GDM1 (cell line): ENCODE measurements around the gene NEU3.
"Not testable (repeated sequence)": the region's sequence is repeated elsewhere in the genome, so short reads cannot be mapped to it uniquely, and the experiment has no call there.

Source experiments
- DNase-seq: peaks from one replicate; lab custom pipeline; 2025; lab: John Stamatoyannopoulos, UW

NEU3 gene

DNA sequence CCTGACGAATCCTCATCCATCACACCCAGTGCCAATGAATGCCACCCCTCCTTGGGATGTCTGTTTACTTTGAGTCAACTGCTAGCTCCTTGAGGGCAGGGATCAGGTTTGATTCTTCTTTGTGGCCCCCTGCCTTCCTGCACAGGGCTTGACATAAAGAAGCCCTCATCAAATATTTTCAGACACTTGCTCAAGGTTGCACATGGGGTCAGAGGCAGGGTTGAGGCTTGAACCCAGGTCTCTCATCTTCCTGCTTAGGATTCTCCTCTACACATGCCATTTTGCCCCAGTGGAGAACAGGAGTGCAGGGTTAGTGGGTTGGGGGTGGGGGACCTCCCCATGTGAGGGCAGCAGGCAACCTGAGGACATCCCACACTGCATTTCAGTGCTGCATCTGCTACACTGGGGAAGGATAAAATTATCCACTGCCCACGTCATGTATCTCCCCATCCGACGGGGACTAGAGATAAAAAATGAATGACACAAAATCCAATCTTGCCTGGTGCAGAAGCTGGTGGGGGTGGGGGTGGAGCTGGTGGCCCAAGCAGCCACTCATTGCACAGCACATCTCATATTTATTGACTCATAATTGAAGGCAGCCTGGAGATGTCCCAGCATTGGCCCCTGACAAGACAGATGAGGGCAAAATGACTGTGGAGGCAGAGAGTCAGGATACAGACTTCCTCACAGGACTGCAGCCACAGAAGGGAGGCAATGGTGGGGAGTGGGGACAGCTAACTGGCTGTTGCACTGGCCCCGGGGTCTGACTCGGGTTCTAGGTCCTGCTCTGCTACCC lies 41.3 kb downstream of the NEU3 start:
- no peak for DNase-seq

DNA sequence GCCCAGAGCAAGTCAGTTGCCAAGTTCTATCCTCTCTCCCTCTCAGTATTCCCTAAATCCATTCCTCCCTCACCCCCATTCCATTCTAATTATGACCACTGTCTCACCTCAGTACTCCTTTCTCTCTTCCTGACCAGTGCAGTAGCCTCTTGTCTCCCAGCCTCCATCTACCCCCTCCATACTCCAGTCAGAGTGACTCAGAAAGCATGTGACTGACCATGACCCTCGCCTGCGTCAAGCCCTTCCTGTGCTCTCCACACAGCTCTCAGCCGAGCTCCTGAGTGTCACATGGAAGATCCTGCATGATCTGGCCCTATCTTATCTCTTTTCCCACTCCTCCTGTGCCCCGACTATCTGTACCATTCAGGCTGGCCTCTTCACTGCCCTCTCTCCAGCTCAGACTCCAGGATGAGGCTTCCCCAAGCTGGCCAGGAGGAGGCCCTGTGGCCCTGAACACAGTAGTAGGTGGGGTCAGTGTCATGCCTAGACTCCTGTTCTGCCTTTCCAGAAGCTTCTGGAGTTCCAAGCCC lies 42.6 kb downstream of the NEU3 start:
- DNase-seq: no peak

GRCh38 chr11:75031771-75032549 lies 43.2 kb downstream of the NEU3 start:
- DNase-seq: peak; percentile 21

- no peak for DNase-seq
Observed at GRCh38 chr11:75032550-75032935, 43.8 kb downstream of the NEU3 start.

DNA sequence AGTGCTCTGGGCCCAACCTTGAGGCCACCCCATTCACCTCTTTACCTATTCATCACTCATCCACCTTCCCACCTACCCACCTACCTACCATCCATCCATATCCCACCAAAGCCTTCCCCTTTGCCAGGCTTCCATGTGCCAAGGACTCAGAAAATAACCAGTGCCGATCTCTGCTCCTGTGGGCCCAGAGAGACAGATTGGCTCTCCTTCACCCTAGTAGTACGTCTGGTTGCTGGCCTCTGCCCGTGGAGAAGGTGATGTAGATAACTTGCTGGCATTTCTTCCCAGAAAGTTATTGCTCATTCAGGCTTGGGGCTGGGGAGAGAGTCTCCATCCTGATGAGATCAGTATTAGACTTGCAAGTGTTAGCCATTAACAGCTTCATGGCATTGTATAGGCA lies 45.2 kb downstream of the NEU3 start:
- DNase-seq: no peak

DNA sequence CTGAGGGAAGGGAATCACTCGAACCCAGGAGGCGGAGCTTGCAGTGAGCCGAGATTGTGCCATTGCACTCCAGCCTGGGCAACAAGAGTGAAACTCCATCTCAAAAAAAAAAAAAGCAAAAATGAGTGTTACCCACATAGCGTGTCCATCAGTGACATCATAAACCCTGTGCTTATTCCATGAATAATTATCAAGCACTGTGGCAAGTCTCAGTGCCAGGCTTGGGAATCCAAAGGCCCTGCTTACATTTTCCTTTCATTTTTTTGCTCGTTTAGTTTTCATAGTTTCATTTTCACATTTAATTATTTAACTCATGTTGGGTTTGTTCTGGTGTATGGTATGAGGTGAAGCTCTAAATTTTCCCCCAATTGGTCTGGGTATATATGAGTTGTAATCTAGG lies 46.5 kb downstream of the NEU3 start:
- DNase-seq: no peak

- DNase-seq: no peak
Observed at GRCh38 chr11:75035911-75036565, 47.3 kb downstream of the NEU3 start.

GRCh38 chr11:75040167-75040770 lies 51.5 kb downstream of the NEU3 start:
- DNase-seq: no peak

DNA sequence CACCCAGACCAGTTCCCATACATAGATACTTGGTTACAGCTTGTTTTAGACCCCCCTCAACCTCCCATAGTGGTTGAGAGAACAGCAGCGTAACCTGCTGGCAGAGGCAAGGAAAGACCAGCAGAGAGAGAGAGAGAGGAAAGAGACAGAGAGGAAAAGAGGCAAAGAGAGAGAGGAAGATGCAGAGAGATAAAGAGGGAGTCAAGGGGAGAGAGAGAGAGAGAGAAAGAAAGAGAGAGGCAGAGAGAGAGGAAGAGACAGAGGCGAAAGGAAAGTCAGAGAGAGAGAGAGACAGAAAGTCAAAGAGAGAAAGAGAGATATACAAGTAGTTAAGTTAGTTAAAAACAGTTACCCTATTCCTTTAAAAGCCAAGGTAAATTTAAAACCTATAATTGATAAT lies 52.5 kb downstream of the NEU3 start:
- DNase-seq: no peak

- not testable (repeated sequence) for DNase-seq
Observed at GRCh38 chr11:75041821-75042220, 53.1 kb downstream of the NEU3 start.

GRCh38 chr11:75044381-75045170 lies 55.8 kb downstream of the NEU3 start:
- not testable (repeated sequence) for DNase-seq

GRCh38 chr11:75046668-75047067 lies 57.9 kb downstream of the NEU3 start:
- not testable (repeated sequence) for DNase-seq

DNA sequence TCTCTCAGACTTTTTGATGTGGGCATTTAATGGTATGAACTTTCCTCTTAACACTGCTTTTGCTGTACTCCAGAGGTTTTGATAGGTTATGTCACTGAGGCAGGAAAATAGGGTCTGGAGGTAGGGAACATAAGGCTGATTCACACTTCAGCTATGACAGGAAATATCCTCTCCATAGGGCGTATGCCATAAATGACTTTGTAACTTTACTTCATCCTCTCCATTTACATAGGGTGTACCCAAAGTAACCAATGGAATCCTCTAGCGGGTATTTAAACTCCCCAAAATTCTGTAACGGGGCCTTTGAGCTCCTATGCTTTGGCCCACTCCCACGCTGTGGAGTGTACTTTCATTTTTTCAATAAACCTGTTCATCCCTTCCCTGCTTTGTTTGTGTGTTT lies 58.5 kb downstream of the NEU3 start:
- no peak for DNase-seq

GRCh38 chr11:75049501-75050266 lies 61.0 kb downstream of the NEU3 start:
- not testable (repeated sequence) for DNase-seq

DNA sequence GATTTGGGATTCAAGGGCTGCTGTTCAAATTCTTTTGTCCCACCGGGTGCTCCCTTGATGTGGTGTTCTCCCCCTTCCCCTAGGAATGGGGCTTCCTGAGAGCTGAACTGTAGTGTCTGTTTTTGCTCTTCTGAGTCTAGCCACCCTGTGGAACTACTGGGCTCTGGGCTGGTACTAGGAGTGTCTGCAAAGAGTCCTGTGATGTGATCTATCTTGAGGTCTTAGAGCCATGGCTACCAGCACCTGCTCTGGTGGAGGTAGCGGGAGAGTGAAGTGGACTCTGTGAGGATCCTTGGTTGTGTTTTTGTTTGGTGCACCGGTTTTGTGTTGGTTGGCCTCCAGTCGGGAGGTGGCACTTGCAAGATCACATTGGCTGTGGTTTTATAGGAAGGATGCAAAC lies 61.8 kb downstream of the NEU3 start:
- no peak for DNase-seq

DNA sequence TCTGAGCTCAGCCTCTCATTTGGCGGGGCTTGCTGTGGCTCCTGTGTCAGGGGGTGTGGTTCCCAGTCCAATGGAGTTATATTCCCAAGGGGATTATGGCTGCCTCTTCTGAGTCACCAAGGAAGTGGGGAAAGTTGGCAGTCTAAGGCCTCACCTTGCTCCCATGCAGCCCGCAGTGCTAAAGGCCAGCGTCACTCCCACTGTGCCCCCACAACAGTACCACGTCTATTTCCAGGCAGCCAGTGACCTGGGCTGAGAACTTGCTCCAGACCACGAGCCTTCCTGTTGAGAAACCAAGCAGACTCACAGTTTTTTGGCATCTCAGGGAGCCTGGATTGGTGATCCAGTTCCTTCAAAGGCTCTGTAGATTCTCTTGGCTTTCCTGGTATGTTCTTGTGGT lies 62.3 kb downstream of the NEU3 start:
- DNase-seq: no peak

DNA sequence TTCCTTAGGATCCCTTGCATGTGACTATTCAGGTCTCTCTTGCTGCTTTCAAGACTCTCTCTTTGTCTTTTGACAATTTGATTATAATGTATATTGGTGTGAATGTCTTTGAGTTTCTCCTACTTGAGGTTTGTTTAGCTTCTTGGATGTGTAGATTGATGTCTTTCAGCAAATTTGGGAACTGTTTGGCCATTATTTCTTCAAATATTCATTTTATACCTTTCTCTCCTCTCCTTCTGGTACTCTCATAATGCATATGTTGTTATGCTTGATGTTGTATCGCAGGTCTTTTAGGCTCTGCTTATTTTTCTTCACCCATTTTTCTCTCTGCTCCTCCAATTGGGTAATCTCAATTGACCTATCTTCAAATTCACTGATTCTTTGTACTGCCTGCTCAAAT lies 63.7 kb downstream of the NEU3 start:
- DNase-seq: no peak

- no peak for DNase-seq
Observed at GRCh38 chr11:75055511-75055910, 66.8 kb downstream of the NEU3 start.

DNA sequence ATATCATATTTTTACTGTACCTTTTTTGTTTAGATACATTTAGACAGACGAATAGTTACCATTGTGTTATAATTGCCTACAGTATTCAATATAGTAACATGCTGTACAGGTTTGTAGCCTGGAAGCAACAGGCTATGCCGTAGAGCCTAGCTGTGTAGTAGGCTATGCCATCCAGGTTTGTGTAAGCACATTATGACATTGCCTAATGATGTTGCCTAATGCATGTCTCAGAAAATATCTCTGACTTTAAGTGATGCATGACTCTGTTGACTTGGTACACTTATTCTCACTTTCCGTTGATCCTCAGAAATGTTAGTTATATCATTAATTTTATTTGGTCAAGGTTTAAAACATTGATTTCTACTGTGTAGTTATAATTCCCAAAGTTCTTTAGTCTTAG lies 68.1 kb downstream of the NEU3 start:
- no peak for DNase-seq

DNA sequence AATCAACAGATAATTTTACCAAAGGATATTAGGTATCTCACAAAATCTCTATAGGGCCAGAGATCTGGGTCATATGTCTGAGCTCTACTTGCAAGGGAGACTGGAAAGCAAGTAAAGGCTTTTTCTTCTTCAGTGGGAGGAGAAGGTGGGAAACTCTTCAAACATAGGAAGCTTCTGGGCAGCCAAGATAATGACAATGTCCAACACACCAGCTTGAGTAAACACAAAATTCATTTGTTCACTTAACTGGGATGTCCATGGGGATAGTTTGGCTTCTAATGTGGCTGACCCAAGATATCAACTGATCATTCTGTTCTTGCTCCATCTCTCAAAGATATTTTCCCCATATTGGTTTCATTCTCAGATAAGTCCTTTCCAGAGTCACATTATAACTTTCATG lies 70.6 kb downstream of the NEU3 start:
- DNase-seq: no peak
